ENCODE measurements around the gene LSM3.

The LSM3 gene

GRCh38 chr3:14183015-14183577 is 4.5 kb downstream of the LSM3 start:
- no peak overlapping the region for H3K4me3 Mint-ChIP-seq
- H3K4me1 Mint-ChIP-seq, result peaks cover 16% of the 10 kb centered on the region
- no peaks in the 10 kb centered on the region for H3K27me3 Mint-ChIP-seq (ENCODE audit: low read depth)
- H3K9me3 Mint-ChIP-seq, result no peaks in the 10 kb centered on the region
- no peak overlapping the region for H3K27ac Mint-ChIP-seq
- no peak for TF ChIP-seq CTCF (IDR thresholded peaks at IDR 0.05; ENCODE audit: unreplicated experiment in 3 of 3)
- peaks cover 43% of the 10 kb centered on the region for H3K36me3 Mint-ChIP-seq (ENCODE audit: low read depth)

- H3K9me3 Mint-ChIP-seq, result peaks cover 18% of the 10 kb centered on the region
- no peaks in the 10 kb centered on the region for H3K4me1 Mint-ChIP-seq
- H3K27ac Mint-ChIP-seq, result no peak overlapping the region
- peaks cover 77% of the 10 kb centered on the region for H3K36me3 Mint-ChIP-seq (ENCODE audit: low read depth)
- H3K27me3 Mint-ChIP-seq (ENCODE audit: low read depth), result no peaks in the 10 kb centered on the region
- no peak for TF ChIP-seq CTCF (IDR thresholded peaks at IDR 0.05; ENCODE audit: unreplicated experiment in 3 of 3)
- no peak overlapping the region for H3K4me3 Mint-ChIP-seq
Observed at GRCh38 chr3:14186854-14187458, 8.3 kb downstream of the LSM3 start.

- Mint-ChIP-seq H3K27ac (no peak overlapping the region), H3K9me3 (peaks cover 18% of the 10 kb centered on the region), H3K4me1 (no peaks in the 10 kb centered on the region), H3K4me3 (no peak overlapping the region), H3K27me3 (ENCODE audit: low read depth) (no peaks in the 10 kb centered on the region), H3K36me3 (ENCODE audit: low read depth) (peaks cover 76% of the 10 kb centered on the region)
- TF ChIP-seq CTCF (IDR thresholded peaks at IDR 0.05; ENCODE audit: unreplicated experiment in 3 of 3), result no peak
Observed at GRCh38 chr3:14188041-14188754, 9.6 kb downstream of the LSM3 start.

- peaks cover 14% of the 10 kb centered on the region for H3K4me1 Mint-ChIP-seq
Observed at GRCh38 chr3:14194865-14195264, 16.2 kb downstream of the LSM3 start.

GRCh38 chr3:14199641-14200040 is 21.0 kb downstream of the LSM3 start:
- Mint-ChIP-seq H3K27ac (no peak overlapping the region), H3K4me3 (no peak overlapping the region), H3K4me1 (peaks cover 25% of the 10 kb centered on the region), H3K36me3 (ENCODE audit: low read depth) (peaks cover 32% of the 10 kb centered on the region), H3K9me3 (no peaks in the 10 kb centered on the region), H3K27me3 (ENCODE audit: low read depth) (no peaks in the 10 kb centered on the region)
- no peak for TF ChIP-seq CTCF (IDR thresholded peaks at IDR 0.05; ENCODE audit: unreplicated experiment in 3 of 3)

More at GRCh38 chr3:14194865-14195264, 16.2 kb downstream of the LSM3 start:
- Mint-ChIP-seq H3K27me3 (ENCODE audit: low read depth) (no peaks in the 10 kb centered on the region), H3K36me3 (ENCODE audit: low read depth) (peaks cover 70% of the 10 kb centered on the region), H3K9me3 (peaks cover 13% of the 10 kb centered on the region), H3K4me3 (no peak overlapping the region), H3K27ac (no peak overlapping the region)
- TF ChIP-seq CTCF (IDR thresholded peaks at IDR 0.05; ENCODE audit: unreplicated experiment in 3 of 3), result no peak

Data from nephron (organoid).